Astrocyte (in vitro differentiated cells and primary cell): ENCODE measurements around the gene CBFA2T2. TPM values are rescaled to one million over a fixed set of nuclear protein-coding genes. Genes with fewer than 3 reads are reported as not detected.

ENCODE experiments used
- DNase-seq: peaks from one replicate; pipeline ENCODE4 v3.0.0-alpha.2; 2010; ENCODE audit warnings: low read depth
- FAIRE-seq: peaks from 2 replicates; lab custom pipeline; 2011; peaks lifted over from hg19 to GRCh38; lab: Jason Lieb, UNC
- H2AFZ ChIP-seq: 2 replicates; pipeline ENCODE4 v1.6.0; 2012; ENCODE audit warnings: low read depth, low read length, inconsistent platforms
- H3K27ac ChIP-seq: 2 replicates; pipeline ENCODE4 v1.5.1; 2011; ENCODE audit warnings: low read depth, low read length, inconsistent platforms
- H3K27me3 ChIP-seq: 2 replicates; pipeline ENCODE4 v1.6.0; 2011; ENCODE audit warnings: low read length, inconsistent platforms; ENCODE audit not compliant: insufficient read depth
- H3K36me3 ChIP-seq: 2 replicates; pipeline ENCODE4 v1.5.1; 2011; ENCODE audit warnings: low read length, inconsistent platforms; ENCODE audit not compliant: insufficient read depth
- H3K4me1 ChIP-seq: 2 replicates; pipeline ENCODE4 v1.5.1; 2011; ENCODE audit warnings: low read length, inconsistent platforms; ENCODE audit not compliant: insufficient read depth
- H3K4me2 ChIP-seq: 2 replicates; pipeline ENCODE4 v1.6.0; 2012; ENCODE audit warnings: low read length, inconsistent platforms
- H3K4me3 ChIP-seq: 2 replicates; pipeline ENCODE4 v1.5.1; 2011; ENCODE audit warnings: low read depth, mild to moderate bottlenecking, low read length, inconsistent platforms; ENCODE audit not compliant: insufficient read depth
- H3K79me2 ChIP-seq: 2 replicates; pipeline ENCODE4 v1.6.0; 2012; ENCODE audit warnings: mild to moderate bottlenecking, low read length, inconsistent platforms; ENCODE audit not compliant: insufficient read depth
- H3K9ac ChIP-seq: 2 replicates; pipeline ENCODE4 v1.6.0; 2012; ENCODE audit warnings: mild to moderate bottlenecking, low read length, inconsistent platforms
- H3K9me3 ChIP-seq: 2 replicates; pipeline ENCODE4 v1.5.1; 2012; ENCODE audit warnings: low read depth, mild to moderate bottlenecking, low read length, inconsistent platforms; ENCODE audit not compliant: insufficient read depth
- H4K20me1 ChIP-seq: 2 replicates; pipeline ENCODE4 v1.6.0; 2012; ENCODE audit warnings: low read length, inconsistent platforms; ENCODE audit not compliant: insufficient read depth
- H3K27ac Mint-ChIP-seq: one replicate; pipeline ENCODE4 v1.8.0; 2021; ENCODE audit warnings: mild to moderate bottlenecking, mixed read lengths; ENCODE audit not compliant: unreplicated experiment
- H3K27me3 Mint-ChIP-seq: one replicate; pipeline ENCODE4 v1.8.0; 2021; ENCODE audit warnings: low read depth, mixed read lengths; ENCODE audit not compliant: unreplicated experiment
- H3K36me3 Mint-ChIP-seq: one replicate; pipeline ENCODE4 v1.8.0; 2021; ENCODE audit warnings: low read depth, mixed read lengths; ENCODE audit not compliant: unreplicated experiment
- H3K4me1 Mint-ChIP-seq: one replicate; pipeline ENCODE4 v1.8.0; 2021; ENCODE audit warnings: low read depth, mixed read lengths; ENCODE audit not compliant: unreplicated experiment
- H3K4me3 Mint-ChIP-seq: one replicate; pipeline ENCODE4 v1.8.0; 2021; ENCODE audit warnings: mild to moderate bottlenecking, moderate library complexity, mixed read lengths; ENCODE audit not compliant: unreplicated experiment
- H3K9me3 Mint-ChIP-seq: one replicate; pipeline ENCODE4 v1.8.0; 2021; ENCODE audit warnings: mild to moderate bottlenecking, mixed read lengths; ENCODE audit not compliant: unreplicated experiment
- EZH2 ChIP-seq: IDR thresholded peaks from 2 replicates; pipeline ENCODE4 v1.6.1; 2012; ENCODE audit warnings: mild to moderate bottlenecking, low read length, inconsistent platforms; ENCODE audit not compliant: insufficient read depth
- total RNA-seq: library from RNA; stranded (reverse); gene quantifications from 2 replicates; pipeline ENCODE4 v1.2.1, GENCODE V29; 2021
- TF ChIP-seq, protein P1 (sequence below): IDR thresholded peaks from 2 replicates; pipeline ENCODE4 v1.5.1; 2011; ENCODE audit warnings: low read depth, mild to moderate bottlenecking, inconsistent platforms, low read length, moderate library complexity; ENCODE audit not compliant: insufficient read depth

CBFA2T2 gene
- total RNA-seq, 1 donor from 2014 or later: 14.6 TPM

DNA sequence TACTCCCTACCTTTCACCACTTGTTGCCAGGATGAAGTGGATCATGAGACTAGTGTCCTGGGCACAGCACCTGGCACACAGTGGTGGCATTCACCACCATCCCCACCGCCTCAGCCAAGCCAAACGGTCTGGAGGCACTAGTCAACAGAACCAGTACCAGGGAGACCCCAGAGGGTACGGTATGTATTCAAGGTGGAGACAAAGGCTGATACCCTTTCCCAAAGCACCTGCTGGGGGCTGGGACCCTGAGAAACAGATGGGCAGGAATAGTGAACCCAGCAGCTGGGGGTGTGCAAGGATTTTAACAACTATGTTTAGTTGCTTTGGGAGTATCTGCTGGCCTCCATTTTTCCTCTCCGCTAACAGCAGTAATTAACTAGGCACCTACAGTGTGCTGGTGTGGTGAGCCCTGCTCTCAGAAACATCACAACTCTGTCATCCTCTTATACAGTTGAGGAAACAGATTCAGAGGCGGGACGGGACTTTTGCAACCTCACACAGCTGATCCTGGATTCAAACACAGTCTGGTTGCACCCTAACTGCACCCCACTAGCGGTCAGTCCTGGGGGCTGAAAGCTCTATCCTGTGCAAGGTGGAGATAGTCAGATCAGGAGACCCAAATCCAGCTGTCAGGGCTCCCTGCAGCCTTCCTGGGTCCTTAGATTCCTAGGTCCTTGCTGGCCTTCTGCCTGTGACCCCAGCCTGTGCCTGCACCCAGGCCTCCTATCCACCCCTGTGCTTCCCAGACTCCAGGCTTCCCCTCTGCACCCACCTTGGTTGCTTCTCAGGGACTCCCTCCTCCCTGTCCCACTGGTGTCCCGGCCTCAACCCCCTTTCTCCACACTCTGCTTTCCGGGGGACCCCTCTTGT lies 47.5 kb upstream of the CBFA2T2 start:
- H3K79me2 ChIP-seq: no peaks in the 10 kb centered on the region
- H4K20me1 ChIP-seq: no peaks in the 10 kb centered on the region
- no peaks in the 10 kb centered on the region for H3K36me3 ChIP-seq
- no peaks in the 10 kb centered on the region for H3K9me3 Mint-ChIP-seq
- FAIRE-seq: no peak
- peaks cover 4% of the 10 kb centered on the region for H3K4me1 Mint-ChIP-seq
- no peaks in the 10 kb centered on the region for H3K27me3 ChIP-seq
- H2AFZ ChIP-seq: no peak overlapping the region
- peak overlapping the region; percentile 58 for H3K4me3 ChIP-seq
- no peak overlapping the region for H3K27ac Mint-ChIP-seq
- no peaks in the 10 kb centered on the region for H3K9me3 ChIP-seq
- H3K27ac ChIP-seq: no peak overlapping the region
- H3K27me3 Mint-ChIP-seq: peaks cover 9% of the 10 kb centered on the region
- H3K4me3 Mint-ChIP-seq: peak overlapping the region; percentile 80
- H3K9ac ChIP-seq: peak overlapping the region; percentile 67
- TF ChIP-seq EZH2: no peak
- TF ChIP-seq, protein P1, sequence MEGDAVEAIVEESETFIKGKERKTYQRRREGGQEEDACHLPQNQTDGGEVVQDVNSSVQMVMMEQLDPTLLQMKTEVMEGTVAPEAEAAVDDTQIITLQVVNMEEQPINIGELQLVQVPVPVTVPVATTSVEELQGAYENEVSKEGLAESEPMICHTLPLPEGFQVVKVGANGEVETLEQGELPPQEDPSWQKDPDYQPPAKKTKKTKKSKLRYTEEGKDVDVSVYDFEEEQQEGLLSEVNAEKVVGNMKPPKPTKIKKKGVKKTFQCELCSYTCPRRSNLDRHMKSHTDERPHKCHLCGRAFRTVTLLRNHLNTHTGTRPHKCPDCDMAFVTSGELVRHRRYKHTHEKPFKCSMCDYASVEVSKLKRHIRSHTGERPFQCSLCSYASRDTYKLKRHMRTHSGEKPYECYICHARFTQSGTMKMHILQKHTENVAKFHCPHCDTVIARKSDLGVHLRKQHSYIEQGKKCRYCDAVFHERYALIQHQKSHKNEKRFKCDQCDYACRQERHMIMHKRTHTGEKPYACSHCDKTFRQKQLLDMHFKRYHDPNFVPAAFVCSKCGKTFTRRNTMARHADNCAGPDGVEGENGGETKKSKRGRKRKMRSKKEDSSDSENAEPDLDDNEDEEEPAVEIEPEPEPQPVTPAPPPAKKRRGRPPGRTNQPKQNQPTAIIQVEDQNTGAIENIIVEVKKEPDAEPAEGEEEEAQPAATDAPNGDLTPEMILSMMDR: no peak
- peaks cover 9% of the 10 kb centered on the region for H3K4me1 ChIP-seq
- no peak for DNase-seq
- peak overlapping the region; percentile 91 for H3K4me2 ChIP-seq
- no peaks in the 10 kb centered on the region for H3K36me3 Mint-ChIP-seq

DNA sequence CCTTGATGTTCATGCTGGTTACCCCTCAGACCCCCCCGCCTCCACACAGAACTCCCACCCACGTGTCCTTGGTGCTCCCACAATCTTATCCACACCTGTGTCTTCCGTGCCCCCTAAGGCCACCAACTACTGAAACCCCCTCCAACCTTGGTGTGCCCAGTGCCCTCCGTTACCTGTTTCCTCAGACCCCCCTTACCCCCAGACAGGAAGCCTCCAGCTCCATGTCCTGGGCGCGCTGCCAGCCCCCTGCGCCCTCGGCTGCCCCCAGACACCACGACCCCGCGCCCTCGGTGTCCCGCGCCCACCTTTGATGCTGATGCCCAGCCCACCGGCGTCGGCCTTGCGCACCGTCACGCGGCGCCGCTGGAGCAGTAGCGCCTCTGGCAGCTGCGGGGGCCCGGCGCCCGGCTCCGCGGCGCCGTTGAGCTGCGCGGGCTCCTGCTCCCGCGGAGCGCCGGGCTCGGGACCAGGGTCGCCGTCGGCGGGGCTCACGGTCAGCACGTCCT lies 46.8 kb upstream of the CBFA2T2 start:
- H3K9ac ChIP-seq: peak overlapping the region; percentile 67
- H3K27me3 ChIP-seq: no peaks in the 10 kb centered on the region
- Mint-ChIP-seq H3K9me3 (no peaks in the 10 kb centered on the region), H3K36me3 (no peaks in the 10 kb centered on the region), H3K27me3 (peaks cover 9% of the 10 kb centered on the region), H3K4me3 (peak overlapping the region; percentile 80), H3K4me1 (peaks cover 4% of the 10 kb centered on the region), H3K27ac (no peak overlapping the region)
- no peak for TF ChIP-seq EZH2
- TF ChIP-seq, protein P1: no peak
- DNase-seq (no peak), FAIRE-seq (no peak)
- H3K4me1 ChIP-seq: peaks cover 4% of the 10 kb centered on the region
- no peaks in the 10 kb centered on the region for H3K79me2 ChIP-seq
- no peak overlapping the region for H3K27ac ChIP-seq
- peak overlapping the region; percentile 91 for H3K4me2 ChIP-seq
- H3K4me3 ChIP-seq: peak overlapping the region; percentile 58
- H3K36me3 ChIP-seq: no peaks in the 10 kb centered on the region
- no peaks in the 10 kb centered on the region for H3K9me3 ChIP-seq
- peak overlapping the region; percentile 78 for H2AFZ ChIP-seq
- no peaks in the 10 kb centered on the region for H4K20me1 ChIP-seq
